Epithelial cell of esophagus (primary cell): ENCODE results near the gene TRAPPC6A.

Experiments used
- DNase-seq: peaks from one replicate; pipeline ENCODE4 v3.0.0; 2010; ENCODE audit warnings: low read depth
- H3K4me3 ChIP-seq: 2 replicates; pipeline ENCODE4 v1.5.1; 2011; ENCODE audit warnings: mild to moderate bottlenecking, low read length, control low read depth
- TF ChIP-seq, protein P1 (sequence below): IDR thresholded peaks from 2 replicates; pipeline ENCODE4 v1.5.1; 2011; ENCODE audit warnings: low read depth, mild to moderate bottlenecking, low read length, control low read depth, inconsistent platforms; ENCODE audit not compliant: insufficient read depth; ENCODE audit errors: missing control alignments

TRAPPC6A gene

DNA sequence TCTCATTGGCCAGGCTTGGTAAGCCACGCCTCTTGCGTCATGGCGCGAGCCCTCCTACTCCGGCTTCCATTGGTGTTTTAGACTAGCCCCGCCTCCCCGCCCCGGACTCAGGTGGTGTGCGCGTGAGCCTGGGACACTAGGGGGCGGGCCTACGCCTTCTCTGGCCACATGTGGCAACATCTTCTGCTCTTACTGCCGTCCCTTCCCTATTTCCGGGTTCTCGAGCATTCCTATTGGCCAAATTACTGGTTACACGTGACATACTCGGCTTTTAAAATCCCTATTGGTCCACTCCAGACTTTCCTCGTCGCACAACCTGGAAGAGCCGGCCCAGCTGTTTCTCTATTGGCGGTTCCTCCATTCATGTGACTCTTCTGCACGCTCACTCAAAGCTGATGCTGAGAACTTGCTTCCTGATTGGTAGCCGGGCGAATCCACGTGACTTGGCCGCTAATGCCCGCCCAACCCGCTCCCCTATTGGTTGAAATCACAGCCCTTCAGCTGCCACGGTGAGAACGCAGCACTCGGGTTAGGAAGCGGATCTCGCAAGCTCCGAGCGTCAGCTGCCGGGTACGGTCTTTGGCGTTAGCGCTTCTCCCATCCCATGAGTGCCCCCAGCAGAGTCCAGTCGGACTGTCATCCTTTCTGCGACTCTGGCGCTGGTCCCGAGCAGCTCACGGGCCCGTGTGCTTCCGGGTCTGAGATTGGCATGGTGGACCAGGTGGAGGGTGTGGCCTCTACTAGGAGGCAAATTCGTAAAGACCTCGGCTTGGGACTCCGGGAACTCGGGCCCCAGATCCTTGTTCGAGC lies 430 bp upstream of the TRAPPC6A start, which contains the start of gene BLOC1S3:
TSS of gene BLOC1S3 (plus strand) at position 523 of the 810 bp plus-strand sequence. CDS start 513 bp downstream, outside the sequence.
- DNase-seq = peak; percentile 100
- H3K4me3 ChIP-seq = peak within 1 kb of the TSS; percentile 97
- TF ChIP-seq, protein P1, sequence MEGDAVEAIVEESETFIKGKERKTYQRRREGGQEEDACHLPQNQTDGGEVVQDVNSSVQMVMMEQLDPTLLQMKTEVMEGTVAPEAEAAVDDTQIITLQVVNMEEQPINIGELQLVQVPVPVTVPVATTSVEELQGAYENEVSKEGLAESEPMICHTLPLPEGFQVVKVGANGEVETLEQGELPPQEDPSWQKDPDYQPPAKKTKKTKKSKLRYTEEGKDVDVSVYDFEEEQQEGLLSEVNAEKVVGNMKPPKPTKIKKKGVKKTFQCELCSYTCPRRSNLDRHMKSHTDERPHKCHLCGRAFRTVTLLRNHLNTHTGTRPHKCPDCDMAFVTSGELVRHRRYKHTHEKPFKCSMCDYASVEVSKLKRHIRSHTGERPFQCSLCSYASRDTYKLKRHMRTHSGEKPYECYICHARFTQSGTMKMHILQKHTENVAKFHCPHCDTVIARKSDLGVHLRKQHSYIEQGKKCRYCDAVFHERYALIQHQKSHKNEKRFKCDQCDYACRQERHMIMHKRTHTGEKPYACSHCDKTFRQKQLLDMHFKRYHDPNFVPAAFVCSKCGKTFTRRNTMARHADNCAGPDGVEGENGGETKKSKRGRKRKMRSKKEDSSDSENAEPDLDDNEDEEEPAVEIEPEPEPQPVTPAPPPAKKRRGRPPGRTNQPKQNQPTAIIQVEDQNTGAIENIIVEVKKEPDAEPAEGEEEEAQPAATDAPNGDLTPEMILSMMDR = peak; percentile 48

DNA sequence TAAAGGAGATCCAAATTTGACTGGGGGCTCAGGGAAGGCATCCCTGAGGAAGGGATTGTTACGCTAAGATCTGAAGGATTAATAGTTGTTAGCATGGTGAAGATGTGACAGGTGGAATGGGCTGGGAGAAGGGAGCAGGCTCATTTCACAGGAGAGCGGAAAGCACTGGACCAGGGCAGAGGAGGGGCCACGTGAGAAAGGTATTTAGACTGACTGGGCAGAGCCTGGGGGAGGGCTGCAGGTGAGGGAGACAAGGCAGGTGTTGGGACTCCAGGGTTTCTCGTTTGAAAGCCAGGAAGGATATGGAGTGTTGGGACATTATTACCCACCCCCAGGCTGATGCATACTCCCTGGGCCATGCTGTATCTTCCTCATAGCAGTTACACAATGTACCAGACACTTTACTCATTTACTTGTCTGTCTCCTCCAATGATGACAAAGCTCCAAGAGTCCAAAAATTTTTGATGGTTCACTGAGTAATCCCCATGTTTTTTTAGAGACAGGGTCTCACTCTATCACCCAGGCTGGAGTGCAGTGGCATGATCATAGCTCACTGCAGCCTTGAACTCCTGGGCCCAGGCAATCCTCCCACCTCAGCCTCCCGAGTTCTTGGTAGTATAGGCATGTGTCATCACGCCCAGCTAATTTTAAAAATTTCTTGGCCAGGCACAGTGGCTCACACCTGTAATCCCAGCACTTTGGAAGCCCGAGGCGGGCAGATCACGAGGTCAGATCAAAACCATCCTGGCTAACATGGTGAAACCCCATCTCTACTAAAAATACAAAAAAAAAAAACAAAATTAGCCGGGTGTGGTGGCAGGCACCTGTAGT lies 2.3 kb downstream of the TRAPPC6A start:
- TF ChIP-seq, protein P1 = no peak
- no peak overlapping the region for H3K4me3 ChIP-seq
- peak; percentile 89 for DNase-seq

DNA sequence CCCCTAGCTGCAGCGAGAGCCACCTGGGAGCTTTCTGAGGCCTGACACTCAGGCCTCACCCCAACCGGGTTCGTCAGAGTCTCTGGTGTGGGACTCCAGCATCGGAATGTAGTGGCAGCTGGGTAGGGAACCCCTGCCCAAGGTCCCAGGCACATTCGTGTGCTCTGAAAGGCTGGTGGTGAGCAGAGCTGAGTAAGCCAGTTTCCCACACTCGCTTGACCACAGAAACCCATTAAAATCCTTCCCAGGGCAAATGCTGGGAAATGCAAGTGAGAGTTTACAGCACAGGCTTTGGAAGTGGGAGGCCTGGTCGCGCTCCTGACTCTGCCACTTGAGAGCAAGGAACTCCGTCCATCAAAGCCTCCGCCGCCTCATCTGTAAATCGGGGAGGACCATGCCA lies 4.2 kb downstream of the TRAPPC6A start:
- no peak overlapping the region for H3K4me3 ChIP-seq
- DNase-seq = no peak
- TF ChIP-seq, protein P1 = no peak

DNA sequence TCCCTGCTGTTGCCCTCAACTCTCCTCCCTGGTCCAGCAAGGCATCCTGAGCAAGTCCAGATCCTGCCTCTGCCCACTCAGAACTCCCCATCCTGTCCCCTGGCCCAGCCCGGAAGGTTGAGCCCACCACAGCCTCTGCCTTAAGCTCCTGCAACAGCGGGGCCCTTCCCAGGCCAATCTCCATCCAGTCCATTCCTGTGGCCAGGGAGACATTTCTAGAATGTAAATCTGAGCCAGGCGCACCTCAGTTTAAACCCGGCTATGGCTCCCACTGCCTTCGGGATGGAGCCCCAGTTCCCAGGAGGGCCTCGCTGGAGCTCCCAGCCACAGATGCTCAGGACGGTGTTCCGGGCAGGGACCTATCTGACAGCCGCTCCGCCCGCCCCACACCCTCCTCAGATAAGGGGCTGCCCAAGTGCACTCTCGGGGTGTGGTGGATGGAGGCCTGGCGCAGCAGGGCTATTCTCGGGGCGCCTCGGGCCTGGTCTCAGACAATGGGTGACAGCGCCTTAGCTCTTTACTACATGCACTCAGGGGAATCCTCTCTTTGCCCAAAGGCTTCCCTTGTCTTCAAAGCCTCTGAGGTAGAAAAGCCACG lies 5.3 kb downstream of the TRAPPC6A start:
- TF ChIP-seq, protein P1 = no peak
- no peak for DNase-seq
- H3K4me3 ChIP-seq = no peak overlapping the region

DNA sequence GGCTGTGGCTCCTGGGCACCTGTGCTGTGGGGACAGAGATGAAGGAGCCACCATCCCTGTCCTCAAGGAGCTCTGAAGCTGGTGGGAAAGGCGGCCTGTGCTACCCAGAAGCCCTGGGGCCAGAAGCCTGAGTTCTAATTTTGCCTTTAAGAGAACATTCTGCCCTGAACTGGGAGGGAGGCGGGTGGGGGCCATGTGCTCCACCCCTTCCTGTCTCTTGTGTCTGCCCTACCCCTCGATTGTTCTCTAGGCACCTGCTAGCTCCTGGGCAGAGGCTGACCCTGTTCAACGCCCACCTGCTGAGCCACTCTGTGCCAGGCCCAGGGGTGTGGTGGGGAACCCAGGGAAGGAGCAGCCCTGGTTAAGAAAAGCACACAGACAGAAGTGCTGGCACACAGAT lies 5.9 kb downstream of the TRAPPC6A start:
- H3K4me3 ChIP-seq = no peak overlapping the region
- DNase-seq = no peak
- TF ChIP-seq, protein P1 = no peak

DNA sequence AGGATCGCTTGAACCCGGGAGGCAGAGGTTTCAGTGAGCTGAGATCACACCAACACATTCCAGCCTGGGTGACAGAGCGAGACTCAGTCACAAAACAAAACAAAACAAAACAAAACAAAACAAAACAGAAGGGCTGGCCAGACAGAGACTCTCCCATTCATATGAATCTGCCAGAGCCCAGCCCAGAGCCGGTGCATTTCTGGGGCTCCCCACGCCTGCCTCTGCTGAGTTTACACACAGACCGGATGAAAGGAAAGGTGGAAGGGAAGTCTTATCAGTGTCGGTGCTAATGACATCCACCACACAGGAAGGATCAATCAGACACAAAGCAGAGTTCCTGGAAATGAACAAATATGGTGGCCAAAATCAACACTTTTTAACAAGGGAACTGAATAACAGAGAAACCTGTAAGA lies 6.8 kb downstream of the TRAPPC6A start:
- H3K4me3 ChIP-seq = no peak overlapping the region
- TF ChIP-seq, protein P1 = no peak
- DNase-seq = peak; percentile 46
